T-helper 2 cell treated with Interferon-gamma antibody and Interleukin-4, amounts not matched to agents 5 μg/mL and 100 μg/mL, for 36 hours (primary cell): ENCODE measurements around the gene MRPS5.

Experiments
- DNase-seq: peaks from one replicate; pipeline ENCODE4 v3.0.0; 2021; ENCODE audit warnings: low spot score
- H3K27ac Mint-ChIP-seq: one replicate; pipeline ENCODE4 v1.8.0; 2021; ENCODE audit warnings: mild to moderate bottlenecking, mixed read lengths
- H3K27me3 Mint-ChIP-seq: one replicate; pipeline ENCODE4 v1.8.0; 2021; ENCODE audit warnings: low read depth, mixed read lengths
- H3K36me3 Mint-ChIP-seq: one replicate; pipeline ENCODE4 v1.8.0; 2021; ENCODE audit warnings: low read depth, mixed read lengths
- H3K4me1 Mint-ChIP-seq: one replicate; pipeline ENCODE4 v1.8.0; 2021; ENCODE audit warnings: low read depth, mixed read lengths
- H3K4me3 Mint-ChIP-seq: one replicate; pipeline ENCODE4 v1.8.0; 2022; ENCODE audit warnings: mild to moderate bottlenecking, moderate library complexity, mixed read lengths
- H3K9me3 Mint-ChIP-seq: one replicate; pipeline ENCODE4 v1.8.0; 2021; ENCODE audit warnings: mixed read lengths

The MRPS5 gene

DNA sequence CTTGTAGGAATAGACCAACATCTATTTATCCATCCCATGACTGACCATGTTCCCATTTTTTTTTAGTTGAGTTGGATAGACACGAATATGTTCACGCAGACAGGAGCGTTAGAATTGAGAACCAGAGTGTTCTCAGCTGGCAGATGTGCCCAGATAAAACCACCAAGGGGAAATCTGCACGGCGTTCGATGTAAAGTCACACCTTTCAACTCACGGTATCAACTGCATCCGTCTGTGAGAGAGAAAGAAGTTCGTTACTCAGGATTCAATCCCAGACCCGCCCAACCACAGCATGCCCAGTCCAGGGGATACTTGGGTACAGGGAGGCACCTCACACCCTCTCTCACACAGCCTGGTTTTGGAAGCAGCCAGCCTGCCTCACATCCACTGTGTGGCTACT is 70.0 kb downstream of the MRPS5 start:
- Mint-ChIP-seq H3K4me3 (no peak overlapping the region), H3K27ac (peak overlapping the region; percentile 12)

DNA sequence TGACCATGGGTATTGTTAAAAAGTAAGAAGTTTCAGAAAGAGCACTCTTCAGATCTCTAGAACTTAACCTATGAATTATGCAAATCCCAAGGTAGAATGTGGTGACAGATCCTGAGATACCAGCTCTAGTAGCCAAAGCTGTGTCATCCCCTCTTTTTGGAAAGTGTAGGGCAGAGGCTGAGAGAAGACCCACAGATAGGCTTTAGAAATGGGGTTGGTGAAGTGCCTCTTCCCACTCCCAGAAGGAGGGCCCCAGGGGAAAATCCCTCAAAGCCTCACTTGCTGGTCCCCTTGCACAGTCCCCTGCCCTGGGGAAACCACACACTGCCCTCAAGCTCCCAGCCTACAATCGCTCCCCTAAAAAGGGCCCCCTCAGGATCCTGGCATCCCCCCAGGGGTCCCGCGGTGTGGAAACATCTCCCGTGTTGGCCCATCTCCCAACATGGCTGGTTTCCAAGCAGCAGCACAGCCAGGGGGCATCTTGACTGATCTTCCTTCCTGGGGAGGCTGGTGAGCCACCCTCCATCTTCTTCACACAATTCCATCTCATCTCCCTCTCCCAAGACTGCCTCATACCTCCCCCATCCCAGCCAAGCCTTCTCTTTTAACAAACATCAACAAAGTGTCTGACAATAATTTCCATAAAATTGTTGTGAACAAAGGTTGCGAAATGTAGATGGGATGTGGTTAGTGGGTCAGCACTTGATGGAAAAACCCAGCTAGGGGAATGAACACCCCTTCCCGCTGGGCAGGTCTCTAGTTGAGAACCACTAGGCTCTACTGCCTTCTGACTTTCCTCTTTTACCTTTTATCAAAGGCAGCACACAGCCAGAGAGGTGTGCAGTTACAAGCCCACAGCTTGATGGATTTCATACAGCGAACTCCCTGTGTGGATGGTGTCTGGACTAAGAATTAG is 71.0 kb downstream of the MRPS5 start:
- DNase-seq, result no peak
- peak overlapping the region; percentile 37 for H3K4me3 Mint-ChIP-seq
- H3K27me3 Mint-ChIP-seq, result no peaks in the 10 kb centered on the region
- H3K9me3 Mint-ChIP-seq, result no peaks in the 10 kb centered on the region
- peaks cover 42% of the 10 kb centered on the region for H3K4me1 Mint-ChIP-seq
- peaks cover 49% of the 10 kb centered on the region for H3K36me3 Mint-ChIP-seq
- peak overlapping the region; percentile 81 for H3K27ac Mint-ChIP-seq

More for the DNA sequence above, 70.0 kb downstream of the MRPS5 start:
- no peaks in the 10 kb centered on the region for H3K9me3 Mint-ChIP-seq
- no peaks in the 10 kb centered on the region for H3K27me3 Mint-ChIP-seq
- peaks cover 47% of the 10 kb centered on the region for H3K4me1 Mint-ChIP-seq
- no peak for DNase-seq
- H3K36me3 Mint-ChIP-seq, result peaks cover 50% of the 10 kb centered on the region

DNA sequence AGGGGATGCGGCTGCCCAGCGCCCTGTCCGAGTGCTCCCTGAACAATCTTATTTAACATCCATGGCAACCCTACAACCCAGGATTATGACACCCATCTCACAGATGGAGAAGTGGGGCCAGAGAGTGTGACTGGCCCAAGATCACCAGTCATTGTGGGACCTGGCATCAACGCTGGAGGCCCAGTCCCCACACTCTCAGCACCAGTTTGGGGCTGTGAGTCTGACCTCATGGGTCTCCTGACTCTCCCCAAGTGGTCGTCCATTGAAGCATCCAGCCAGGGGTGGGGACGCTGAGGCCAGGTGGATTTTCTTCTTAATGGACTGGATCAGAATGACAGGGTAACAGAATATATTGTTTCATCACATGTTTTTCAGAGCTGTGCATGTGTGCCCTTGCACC is 71.6 kb downstream of the MRPS5 start:
- no peaks in the 10 kb centered on the region for H3K9me3 Mint-ChIP-seq
- no peak overlapping the region for H3K27ac Mint-ChIP-seq
- peaks cover 37% of the 10 kb centered on the region for H3K4me1 Mint-ChIP-seq
- H3K4me3 Mint-ChIP-seq, result no peak overlapping the region
- DNase-seq, result no peak
- peaks cover 54% of the 10 kb centered on the region for H3K36me3 Mint-ChIP-seq
- H3K27me3 Mint-ChIP-seq, result no peaks in the 10 kb centered on the region

DNA sequence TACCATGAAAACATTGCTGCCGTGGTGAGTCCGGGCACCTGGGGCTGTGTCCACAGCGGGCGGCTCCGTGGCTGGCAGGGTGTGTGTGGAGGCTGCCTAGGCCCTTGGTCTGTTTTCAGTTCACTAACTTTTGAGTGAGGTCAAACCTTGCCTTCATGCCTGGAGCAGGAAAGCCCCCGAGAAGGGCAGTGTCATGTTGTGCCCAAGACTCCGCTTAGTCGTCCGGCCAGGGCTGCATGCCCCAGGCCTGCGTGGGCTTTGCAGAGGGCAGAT is 72.0 kb downstream of the MRPS5 start:
- DNase-seq, result no peak
- H3K27ac Mint-ChIP-seq, result no peak overlapping the region
- no peaks in the 10 kb centered on the region for H3K9me3 Mint-ChIP-seq
- H3K36me3 Mint-ChIP-seq, result peaks cover 56% of the 10 kb centered on the region
- peaks cover 35% of the 10 kb centered on the region for H3K4me1 Mint-ChIP-seq
- H3K27me3 Mint-ChIP-seq, result no peaks in the 10 kb centered on the region
- no peak overlapping the region for H3K4me3 Mint-ChIP-seq

DNA sequence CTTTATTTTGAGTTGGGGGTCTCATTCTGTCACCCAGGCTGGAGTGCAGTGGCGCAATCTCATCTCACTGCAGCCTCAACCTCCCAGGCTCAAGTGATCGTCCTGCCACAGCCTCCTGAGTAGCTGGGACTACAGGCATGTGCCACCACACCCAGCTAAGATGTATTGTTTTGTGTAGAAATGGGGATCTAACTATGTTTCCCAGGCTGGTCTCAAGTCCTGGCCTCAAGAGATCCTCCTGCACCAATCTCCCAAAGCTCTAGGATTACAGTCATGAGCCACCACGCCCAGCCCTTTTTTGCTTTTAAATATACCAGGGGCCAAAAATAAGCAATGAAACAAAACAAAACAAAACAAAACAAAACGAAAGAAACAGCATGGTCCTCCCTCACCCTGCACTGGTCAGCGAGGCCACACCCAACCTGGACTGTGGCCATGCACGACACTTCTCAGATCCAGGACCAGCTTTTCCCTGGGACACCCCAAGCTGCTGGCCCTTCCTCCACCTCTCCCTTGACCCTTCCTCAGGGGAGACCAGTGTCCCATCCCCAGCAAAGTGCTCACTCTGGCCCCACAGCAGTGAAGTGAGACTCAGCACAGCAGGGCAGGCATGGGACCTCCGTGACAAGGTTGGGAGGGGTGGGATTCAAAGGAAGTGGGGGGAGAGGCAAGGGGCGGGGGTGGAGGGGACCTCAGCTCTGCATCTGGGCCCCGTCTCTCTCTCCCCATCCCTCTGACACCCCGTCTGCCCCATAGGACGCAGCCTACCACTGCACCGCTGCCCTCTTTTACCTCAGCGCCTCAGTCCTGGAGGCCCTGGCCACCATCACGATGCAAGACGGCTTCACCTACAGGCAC is 72.6 kb downstream of the MRPS5 start:
- H3K27ac Mint-ChIP-seq, result no peak overlapping the region
- DNase-seq, result no peak
- peaks cover 31% of the 10 kb centered on the region for H3K4me1 Mint-ChIP-seq
- H3K4me3 Mint-ChIP-seq, result no peak overlapping the region
- H3K27me3 Mint-ChIP-seq, result no peaks in the 10 kb centered on the region
- no peaks in the 10 kb centered on the region for H3K9me3 Mint-ChIP-seq
- H3K36me3 Mint-ChIP-seq, result peaks cover 55% of the 10 kb centered on the region

DNA sequence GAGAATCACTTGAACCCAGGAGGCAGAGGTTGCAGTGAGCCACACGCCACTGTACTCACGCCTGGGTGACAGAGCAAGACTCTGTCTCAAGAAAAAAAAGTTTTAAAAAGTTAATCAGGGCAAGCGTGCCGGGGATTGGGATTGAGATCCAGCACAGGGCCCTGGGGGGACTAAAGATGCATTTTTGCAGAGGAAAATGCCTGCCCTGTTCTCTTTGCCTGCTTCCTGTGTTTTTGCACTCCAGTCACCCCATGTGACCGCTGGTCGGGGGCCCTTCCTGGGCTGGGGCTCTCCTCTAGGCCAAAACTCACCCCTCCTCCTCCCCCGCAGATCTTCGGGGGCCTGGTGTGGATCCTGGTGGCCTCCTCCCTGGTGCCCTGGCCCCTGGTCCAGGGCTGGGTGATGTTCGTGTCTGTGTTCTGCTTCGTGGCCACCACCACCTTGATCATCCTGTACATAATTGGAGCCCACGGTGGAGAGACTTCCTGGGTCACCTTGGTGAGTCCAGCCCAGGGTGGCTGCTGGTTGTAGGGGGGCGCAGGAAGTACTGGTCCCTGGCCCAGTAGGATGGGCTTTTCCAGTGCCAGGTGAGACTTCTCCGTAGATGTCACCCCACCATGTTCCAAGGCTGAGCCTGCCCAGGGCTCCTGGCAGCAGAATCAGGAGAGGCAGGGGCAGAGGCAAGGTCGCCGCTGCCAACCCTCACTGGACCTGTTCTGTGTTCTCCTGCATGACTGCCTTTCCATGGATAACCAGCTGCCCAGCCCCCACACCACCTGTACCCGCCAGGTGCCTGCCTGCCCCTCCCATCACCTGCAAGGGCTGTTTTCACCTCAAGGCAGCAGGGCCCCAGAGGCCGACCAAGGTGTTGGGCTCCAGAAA is 73.7 kb downstream of the MRPS5 start:
- H3K27me3 Mint-ChIP-seq, result no peaks in the 10 kb centered on the region
- H3K4me3 Mint-ChIP-seq, result no peak overlapping the region
- no peaks in the 10 kb centered on the region for H3K9me3 Mint-ChIP-seq
- H3K27ac Mint-ChIP-seq, result no peak overlapping the region
- DNase-seq, result no peak
- H3K36me3 Mint-ChIP-seq, result peaks cover 58% of the 10 kb centered on the region
- peaks cover 34% of the 10 kb centered on the region for H3K4me1 Mint-ChIP-seq

DNA sequence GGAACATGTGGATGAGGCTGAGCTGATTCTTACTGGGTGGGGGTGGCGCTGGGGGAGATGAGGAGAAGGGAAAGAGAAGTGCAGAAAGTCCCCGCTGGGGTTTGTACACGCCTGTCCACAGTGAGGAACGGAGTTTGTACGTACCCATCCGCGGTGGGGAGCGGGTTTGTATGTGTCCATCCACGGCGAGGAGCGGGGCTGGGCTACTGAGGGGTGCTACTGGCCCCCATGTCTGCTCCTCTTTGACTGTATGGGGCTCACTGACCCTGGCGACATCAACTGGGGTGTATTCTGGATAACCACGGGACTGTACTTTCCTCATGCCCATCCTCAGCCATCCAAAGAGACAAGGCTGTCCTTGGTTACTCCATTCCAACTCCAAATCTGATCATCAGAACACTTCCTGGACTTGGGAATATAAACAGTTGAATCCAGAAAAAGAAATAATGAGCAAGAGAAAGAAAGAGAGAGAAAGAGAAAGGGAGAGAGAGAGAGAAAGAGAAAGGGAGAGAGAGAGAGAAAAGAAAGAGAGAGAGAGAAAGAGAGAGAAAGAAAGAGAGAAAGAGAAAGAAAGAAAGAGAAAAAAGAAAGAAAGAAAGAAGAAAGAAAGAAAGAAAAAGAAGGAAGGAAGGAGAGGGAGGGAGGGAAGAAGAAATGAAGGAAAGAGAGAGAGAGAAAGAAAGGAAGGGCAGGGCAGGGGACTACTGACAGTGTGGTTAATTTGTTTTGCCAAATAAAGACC is 75.1 kb downstream of the MRPS5 start:
- Mint-ChIP-seq H3K4me1 (peaks cover 33% of the 10 kb centered on the region), H3K27ac (peak overlapping the region; percentile 4), H3K27me3 (no peaks in the 10 kb centered on the region), H3K36me3 (peaks cover 50% of the 10 kb centered on the region), H3K9me3 (no peaks in the 10 kb centered on the region), H3K4me3 (no peak overlapping the region)
- no peak for DNase-seq

DNA sequence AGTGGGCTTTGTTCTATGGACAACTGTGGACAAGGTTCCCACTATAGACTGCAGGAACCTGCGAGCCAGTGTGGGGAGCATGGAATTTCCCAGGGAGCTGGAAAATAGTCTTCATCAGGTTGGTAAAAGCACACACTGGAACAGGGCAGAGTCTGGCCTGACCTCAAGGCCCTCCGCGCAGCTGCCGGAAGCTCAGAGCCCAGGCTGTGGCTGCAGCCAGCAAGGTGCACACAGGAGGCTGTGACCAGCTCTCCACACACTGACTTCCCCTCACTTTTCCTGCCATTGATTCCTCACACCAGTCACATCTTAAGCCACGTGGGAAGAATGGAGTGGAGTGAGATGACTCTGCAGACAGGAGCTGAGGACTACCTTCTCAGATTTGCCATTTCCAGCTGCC is 77.0 kb downstream of the MRPS5 start:
- no peak for DNase-seq
- Mint-ChIP-seq H3K36me3 (peaks cover 39% of the 10 kb centered on the region), H3K27ac (no peak overlapping the region), H3K4me3 (no peak overlapping the region), H3K9me3 (no peaks in the 10 kb centered on the region), H3K27me3 (no peaks in the 10 kb centered on the region), H3K4me1 (peaks cover 23% of the 10 kb centered on the region)

DNA sequence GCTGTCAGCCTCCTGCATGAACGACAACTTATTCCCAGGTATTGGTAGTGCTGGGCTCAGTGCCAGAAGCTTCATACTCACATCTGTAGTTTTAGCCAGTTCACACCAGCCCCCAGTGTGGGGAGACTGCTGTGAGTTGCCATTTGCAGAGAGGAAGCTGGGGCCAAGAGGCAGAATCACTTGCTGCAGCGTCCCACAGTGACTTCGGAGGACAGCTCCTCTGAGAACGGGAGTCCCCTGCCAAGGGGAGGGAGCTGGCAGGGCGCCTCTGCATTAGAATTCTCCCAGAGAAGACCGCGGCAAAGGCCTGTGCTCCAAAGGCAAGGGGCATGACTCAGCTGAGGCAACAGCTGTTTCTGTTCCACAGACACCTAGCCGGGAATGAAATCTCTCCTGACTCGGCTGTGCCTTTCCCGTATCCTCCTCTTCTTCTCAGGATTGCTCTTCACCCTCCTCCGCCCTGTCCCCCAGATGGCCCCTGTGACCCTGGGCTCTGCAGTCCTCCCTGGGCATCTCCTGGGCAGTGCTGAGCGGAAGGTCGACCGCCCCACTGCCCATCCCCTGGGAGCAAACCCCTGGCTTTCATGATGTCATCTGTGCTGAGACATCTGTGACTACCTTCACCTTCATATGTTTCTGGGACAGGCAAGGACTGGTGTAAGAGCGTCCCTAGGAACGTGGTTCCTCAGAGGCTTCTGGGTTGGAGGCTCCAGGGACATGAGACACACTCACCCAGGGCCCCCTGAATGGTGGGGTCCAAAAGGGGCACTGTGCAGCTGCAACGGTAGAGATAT is 78.1 kb downstream of the MRPS5 start:
- H3K4me3 Mint-ChIP-seq, result no peak overlapping the region

DNA sequence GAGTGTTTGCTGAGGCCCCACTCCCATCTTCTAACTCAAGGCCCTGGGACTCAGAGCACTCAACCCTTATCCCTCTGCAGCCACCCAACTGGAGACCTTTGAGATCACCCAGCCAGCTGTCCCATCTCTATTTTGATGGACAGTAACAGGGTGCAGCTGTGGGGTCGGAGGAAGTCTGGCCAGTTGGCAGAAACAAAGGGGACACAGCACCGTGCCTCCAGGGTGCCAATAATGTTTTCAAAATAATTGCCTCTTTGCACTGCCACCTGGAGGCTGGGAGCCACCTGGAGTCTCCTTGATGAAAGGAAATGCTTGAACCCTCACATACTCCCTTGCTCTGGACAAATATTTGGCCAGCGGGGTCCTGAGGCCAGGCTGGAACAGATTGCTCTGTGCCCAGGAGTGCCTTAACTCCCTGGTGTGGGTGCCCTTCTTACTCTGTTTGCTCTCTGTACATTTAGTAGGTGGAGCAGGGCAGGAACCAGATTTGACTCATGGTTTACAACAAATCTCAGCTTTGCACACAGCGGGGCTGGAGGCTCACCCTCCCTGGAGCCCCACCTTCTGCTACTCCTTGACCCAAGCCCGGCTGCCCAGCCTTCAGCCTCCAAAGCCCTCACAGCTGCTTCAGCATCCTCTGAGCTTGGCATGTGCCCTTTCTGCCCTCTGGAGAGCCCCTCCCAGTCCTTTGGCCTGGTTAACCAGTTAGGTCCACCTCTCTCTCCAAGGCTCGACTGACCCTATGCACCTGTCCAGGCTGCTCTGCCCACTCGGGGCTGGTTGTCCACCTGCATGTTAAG is 78.9 kb downstream of the MRPS5 start:
- Mint-ChIP-seq H3K9me3 (no peaks in the 10 kb centered on the region), H3K27ac (no peak overlapping the region), H3K36me3 (peaks cover 50% of the 10 kb centered on the region), H3K27me3 (no peaks in the 10 kb centered on the region), H3K4me1 (peaks cover 32% of the 10 kb centered on the region), H3K4me3 (no peak overlapping the region)
- DNase-seq, result no peak

More for the DNA sequence above, 78.1 kb downstream of the MRPS5 start:
- Mint-ChIP-seq H3K36me3 (peaks cover 46% of the 10 kb centered on the region), H3K27ac (no peak overlapping the region), H3K4me1 (peaks cover 25% of the 10 kb centered on the region), H3K27me3 (no peaks in the 10 kb centered on the region), H3K9me3 (no peaks in the 10 kb centered on the region)
- no peak for DNase-seq

DNA sequence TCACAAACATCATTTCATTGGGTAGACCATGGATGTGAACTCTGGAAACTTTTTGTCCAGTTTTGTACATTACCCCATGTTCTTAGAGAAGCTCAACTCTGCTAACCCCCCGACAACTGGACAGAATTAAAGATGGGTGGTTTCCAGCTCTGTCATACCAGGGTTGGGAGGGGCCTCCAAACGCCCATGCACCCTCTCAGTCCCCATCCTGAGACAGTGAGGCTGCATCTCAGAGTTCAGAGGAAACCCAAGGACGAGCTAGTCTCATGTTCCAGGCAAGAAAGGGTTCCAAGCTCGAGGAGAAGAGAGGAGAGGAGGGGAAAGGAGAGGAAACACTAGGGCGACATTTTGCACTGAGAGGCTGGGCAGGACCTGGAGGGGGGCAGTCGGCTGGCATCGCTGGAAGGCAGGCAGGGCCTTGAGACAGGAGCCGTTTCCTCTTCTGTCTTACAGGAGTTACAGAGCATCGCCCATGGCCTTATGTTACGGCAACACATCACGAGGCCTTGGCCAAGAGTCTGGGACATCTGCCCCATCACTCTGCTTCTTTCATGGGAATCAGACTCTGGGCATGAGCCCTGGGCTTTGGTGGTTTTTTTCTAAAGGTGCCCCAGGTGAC is 79.7 kb downstream of the MRPS5 start:
- Mint-ChIP-seq H3K27me3 (no peaks in the 10 kb centered on the region), H3K4me3 (no peak overlapping the region), H3K27ac (peak overlapping the region; percentile 31), H3K4me1 (peaks cover 38% of the 10 kb centered on the region), H3K36me3 (peaks cover 57% of the 10 kb centered on the region), H3K9me3 (no peaks in the 10 kb centered on the region)
- DNase-seq, result no peak
